ENCODE results near the gene TNFAIP8.

The TNFAIP8 gene

GRCh38 chr5:119339344-119339743, 16.5 kb upstream of the TNFAIP8 start:
- no peak for TF ChIP-seq NFIC (IDR thresholded peaks at IDR 0.05)
- TF ChIP-seq USF1 (IDR thresholded peaks at IDR 0.05) = no peak

- TF ChIP-seq TEAD4 (IDR thresholded peaks at IDR 0.05) (no peak), TAF1 (IDR thresholded peaks at IDR 0.05; ENCODE audit: low read depth) (no peak), EP300 (IDR thresholded peaks at IDR 0.05; ENCODE audit: borderline replicate concordance) (no peak), CREB1 (IDR thresholded peaks at IDR 0.05; ENCODE audit: low read depth) (no peak), TCF12 (IDR thresholded peaks at IDR 0.05; ENCODE audit: low read depth) (no peak), CEBPB (IDR thresholded peaks at IDR 0.05) (no peak), RAD21 (IDR thresholded peaks at IDR 0.05; ENCODE audit: low read depth) (no peak), FOXM1 (IDR thresholded peaks at IDR 0.05; ENCODE audit: borderline replicate concordance, low read depth) (no peak), NFIC (IDR thresholded peaks at IDR 0.05) (no peak), MAX (IDR thresholded peaks at IDR 0.05) (no peak), ZBTB7A (IDR thresholded peaks at IDR 0.05; ENCODE audit: low read depth) (no peak), YY1 (IDR thresholded peaks at IDR 0.05; ENCODE audit: low read depth) (no peak), EGR1 (IDR thresholded peaks at IDR 0.05) (no peak), REST (IDR thresholded peaks at IDR 0.05; ENCODE audit: low read depth) (no peak), USF1 (IDR thresholded peaks at IDR 0.05) (no peak)
Measured at GRCh38 chr5:119339965-119340364, 15.9 kb upstream of the TNFAIP8 start.

GRCh38 chr5:119340597-119341218, 15.1 kb upstream of the TNFAIP8 start:
- TF ChIP-seq TEAD4 (IDR thresholded peaks at IDR 0.05) (no peak), RAD21 (IDR thresholded peaks at IDR 0.05; ENCODE audit: low read depth) (no peak)

GRCh38 chr5:119341452-119342349, 14.1 kb upstream of the TNFAIP8 start:
- TF ChIP-seq USF1 (IDR thresholded peaks at IDR 0.05) = no peak

- no peak for TF ChIP-seq FOXM1 (IDR thresholded peaks at IDR 0.05; ENCODE audit: borderline replicate concordance, low read depth)
Measured at GRCh38 chr5:119342406-119342805, 13.4 kb upstream of the TNFAIP8 start.

GRCh38 chr5:119343052-119343451, 12.8 kb upstream of the TNFAIP8 start:
- TF ChIP-seq CREB1 (IDR thresholded peaks at IDR 0.05; ENCODE audit: low read depth) (no peak), TCF12 (IDR thresholded peaks at IDR 0.05; ENCODE audit: low read depth) (no peak), TAF1 (IDR thresholded peaks at IDR 0.05; ENCODE audit: low read depth) (no peak), RAD21 (IDR thresholded peaks at IDR 0.05; ENCODE audit: low read depth) (no peak), NFIC (IDR thresholded peaks at IDR 0.05) (no peak), CEBPB (IDR thresholded peaks at IDR 0.05) (no peak), EGR1 (IDR thresholded peaks at IDR 0.05) (no peak), FOXM1 (IDR thresholded peaks at IDR 0.05; ENCODE audit: borderline replicate concordance, low read depth) (no peak), TEAD4 (IDR thresholded peaks at IDR 0.05) (no peak), USF1 (IDR thresholded peaks at IDR 0.05) (no peak), EP300 (IDR thresholded peaks at IDR 0.05; ENCODE audit: borderline replicate concordance) (no peak), MAX (IDR thresholded peaks at IDR 0.05) (no peak)

GRCh38 chr5:119343766-119344165, 12.1 kb upstream of the TNFAIP8 start:
- TF ChIP-seq MAX (IDR thresholded peaks at IDR 0.05) (no peak), YY1 (IDR thresholded peaks at IDR 0.05; ENCODE audit: low read depth) (no peak)
